ENCODE results near the gene BRK1. TPM values are rescaled to one million over a fixed set of nuclear protein-coding genes. Genes with fewer than 3 reads are reported as not detected.
"Not testable (repeated sequence)": the region's sequence is repeated elsewhere in the genome, so short reads cannot be mapped to it uniquely, and the experiment has no call there.

The BRK1 gene
- 156 and 202 TPM in 2 replicates for total RNA-seq

DNA sequence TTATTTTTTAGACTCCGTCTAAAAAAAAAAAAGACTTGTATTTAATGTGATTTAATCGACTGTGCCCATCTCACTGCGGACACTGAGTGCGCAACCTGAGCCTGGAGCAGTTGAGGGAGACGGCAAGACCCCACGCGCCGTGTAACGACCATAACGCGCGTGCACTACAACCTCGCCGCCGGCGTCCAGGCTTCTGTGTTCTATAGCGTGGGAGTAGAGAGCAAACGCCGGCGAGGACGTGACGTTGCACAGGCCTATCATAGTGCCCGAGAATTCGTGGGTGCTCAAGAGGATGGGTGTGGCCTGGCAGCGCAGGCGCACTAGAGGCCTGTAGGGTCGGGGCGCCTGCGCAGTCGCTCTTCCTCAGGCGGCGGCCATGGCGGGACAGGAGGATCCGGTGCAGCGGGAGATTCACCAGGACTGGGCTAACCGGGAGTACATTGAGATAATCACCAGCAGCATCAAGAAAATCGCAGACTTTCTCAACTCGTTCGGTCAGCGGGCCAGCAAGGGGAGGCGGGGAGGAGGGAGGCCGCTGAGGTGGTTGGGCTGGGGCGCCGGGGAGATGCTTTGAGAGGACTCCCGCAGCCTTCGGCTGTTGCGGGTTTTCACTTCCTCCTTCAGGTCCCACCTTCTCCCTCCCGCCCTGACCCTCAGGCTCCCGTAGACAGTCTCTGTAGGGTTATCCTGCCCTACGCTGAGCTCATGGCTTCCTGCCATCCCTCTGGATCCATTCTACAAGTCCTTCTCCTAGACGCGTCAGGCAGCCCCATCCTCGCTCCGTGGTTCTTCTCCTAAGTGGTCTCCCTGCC is at the start of gene BRK1:
Gene BRK1 (plus strand): TSS at position 350 of the 812 bp plus-strand sequence. CDS start 27 bp downstream, at position 377.
- DNase-seq (ENCODE audit: extremely low read depth, low read depth, low spot score) = peak; percentile 84

DNA sequence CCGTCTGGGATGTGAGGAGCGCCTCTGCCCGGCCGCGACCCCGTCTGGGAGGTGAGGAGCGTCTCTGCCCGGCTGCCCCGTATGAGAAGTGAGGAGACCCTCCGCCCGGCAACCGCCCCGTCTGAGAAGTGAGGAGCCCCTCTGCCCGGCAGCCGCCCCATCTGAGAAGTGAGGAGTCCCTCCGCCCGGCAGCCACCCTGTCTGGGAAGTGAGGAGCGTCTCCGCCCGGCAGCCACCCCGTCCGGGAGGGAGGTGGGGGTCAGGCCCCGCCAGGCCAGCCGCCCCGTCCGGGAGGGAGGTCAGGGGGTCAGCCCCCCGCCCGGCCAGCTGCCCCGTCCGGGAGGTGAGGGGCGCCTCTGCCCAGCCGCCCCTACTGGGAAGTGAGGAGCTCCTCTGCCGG is 45.4 kb upstream of the BRK1 start:
- not testable (repeated sequence) for DNase-seq (ENCODE audit: extremely low read depth, low read depth, low spot score)

DNA sequence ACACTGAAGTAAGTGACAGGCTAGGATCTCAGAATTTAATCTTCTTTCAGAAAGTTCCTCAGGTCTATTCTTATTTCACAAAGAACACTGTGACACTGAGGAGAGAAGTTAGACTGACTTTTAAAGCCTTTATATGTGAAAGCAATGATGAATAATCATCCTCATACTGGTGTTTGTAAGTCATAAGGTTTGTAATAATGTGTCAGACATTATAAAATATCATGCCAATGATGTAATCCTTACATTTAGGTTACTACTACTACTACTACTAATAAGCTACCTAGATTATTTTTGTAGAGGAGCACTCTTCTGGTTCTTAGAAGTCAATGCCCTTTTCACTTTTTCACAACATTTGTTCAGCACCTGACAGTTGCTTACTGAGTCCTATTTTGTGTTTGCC is 40.8 kb upstream of the BRK1 start:
- DNase-seq (ENCODE audit: extremely low read depth, low read depth, low spot score) = no peak

- DNase-seq (ENCODE audit: extremely low read depth, low read depth, low spot score) = no peak
Observed at GRCh38 chr3:10081871-10082270, 33.6 kb upstream of the BRK1 start.

- no peak for DNase-seq (ENCODE audit: extremely low read depth, low read depth, low spot score)
Observed at GRCh38 chr3:10085738-10086137, 29.7 kb upstream of the BRK1 start.

GRCh38 chr3:10088256-10088655 is 27.2 kb upstream of the BRK1 start:
- DNase-seq (ENCODE audit: extremely low read depth, low read depth, low spot score) = no peak

DNA sequence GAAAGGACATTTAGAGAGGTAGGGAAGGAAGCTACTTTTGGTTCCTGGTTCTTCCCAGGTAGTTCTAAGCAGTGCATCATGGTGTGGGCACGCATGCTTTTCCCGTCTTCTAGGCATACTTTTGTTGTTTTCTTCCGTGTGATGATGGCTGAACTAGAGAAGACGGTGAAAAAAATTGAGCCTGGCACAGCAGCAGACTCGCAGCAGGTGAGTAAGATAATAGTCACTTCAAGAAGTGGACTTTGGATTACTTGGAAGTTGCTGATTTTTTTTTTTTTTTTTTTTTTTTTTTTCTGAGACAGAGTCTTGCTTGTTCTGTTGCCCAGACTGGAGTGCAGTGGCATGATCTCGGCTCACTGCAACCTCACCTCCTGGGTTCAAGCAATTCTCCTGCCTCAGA is 25.3 kb upstream of the BRK1 start:
- DNase-seq (ENCODE audit: extremely low read depth, low read depth, low spot score) = no peak

DNA sequence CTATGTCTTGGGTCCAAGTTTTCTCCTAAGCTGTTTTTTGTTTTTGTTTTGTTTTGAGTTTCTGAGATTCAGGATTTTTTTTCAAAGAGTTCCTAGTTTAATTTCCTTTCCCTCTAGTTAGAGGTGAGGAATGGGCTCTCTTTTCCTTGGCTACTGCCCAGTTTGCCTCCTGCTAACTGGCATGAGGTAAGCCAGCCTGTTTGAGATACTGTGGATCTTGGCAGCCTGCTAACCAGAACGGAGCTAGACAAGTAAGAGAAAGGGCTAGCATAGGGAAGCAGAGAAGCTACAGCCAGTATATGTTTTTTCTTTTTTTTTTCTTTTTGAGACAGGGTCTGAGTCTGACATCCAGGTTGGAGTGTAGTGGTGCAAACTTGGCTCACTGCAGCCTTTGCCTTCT is 24.7 kb upstream of the BRK1 start:
- not testable (repeated sequence) for DNase-seq (ENCODE audit: extremely low read depth, low read depth, low spot score)

DNA sequence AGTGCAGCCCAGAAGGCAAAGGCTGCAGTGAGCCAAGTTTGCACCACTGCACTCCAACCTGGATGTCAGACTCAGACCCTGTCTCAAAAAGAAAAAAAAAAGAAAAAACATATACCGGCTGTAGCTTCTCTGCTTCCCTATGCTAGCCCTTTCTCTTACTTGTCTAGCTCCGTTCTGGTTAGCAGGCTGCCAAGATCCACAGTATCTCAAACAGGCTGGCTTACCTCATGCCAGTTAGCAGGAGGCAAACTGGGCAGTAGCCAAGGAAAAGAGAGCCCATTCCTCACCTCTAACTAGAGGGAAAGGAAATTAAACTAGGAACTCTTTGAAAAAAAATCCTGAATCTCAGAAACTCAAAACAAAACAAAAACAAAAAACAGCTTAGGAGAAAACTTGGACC is 24.1 kb upstream of the BRK1 start:
- DNase-seq (ENCODE audit: extremely low read depth, low read depth, low spot score) = not testable (repeated sequence)

GRCh38 chr3:10093678-10094077 is 21.8 kb upstream of the BRK1 start:
- DNase-seq (ENCODE audit: extremely low read depth, low read depth, low spot score) = no peak

- no peak for DNase-seq (ENCODE audit: extremely low read depth, low read depth, low spot score)
Observed at GRCh38 chr3:10099041-10099440, 16.4 kb upstream of the BRK1 start.

- no peak for DNase-seq (ENCODE audit: extremely low read depth, low read depth, low spot score)
Observed at GRCh38 chr3:10106919-10107318, 8.6 kb upstream of the BRK1 start.

DNA sequence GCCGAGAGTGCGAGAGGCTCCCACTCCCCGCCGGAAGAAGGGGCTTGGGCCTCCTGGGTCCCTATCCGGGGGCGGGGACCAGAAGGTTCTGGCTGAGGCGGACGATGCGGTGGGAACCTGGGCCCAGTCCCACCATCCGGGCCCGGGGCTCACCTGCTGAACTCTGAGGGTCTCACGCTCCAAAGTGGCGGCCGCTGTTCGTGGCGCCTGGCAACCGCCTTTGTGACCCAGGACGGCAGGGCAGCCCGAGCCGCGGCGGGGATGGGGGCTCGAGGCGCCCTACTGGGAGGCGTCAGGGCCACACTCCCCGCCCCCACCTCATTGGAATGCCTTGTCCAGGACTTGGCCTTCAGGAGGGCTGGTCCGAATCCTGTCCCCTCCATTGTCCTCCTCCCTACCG is 7.4 kb upstream of the BRK1 start, which contains the start of gene FANCD2OS:
Gene FANCD2OS (minus strand): TSS at position 165 of the 400 bp plus-strand sequence. CDS start 3,481 bp downstream, outside the sequence.
- DNase-seq (ENCODE audit: extremely low read depth, low read depth, low spot score) = no peak

DNA sequence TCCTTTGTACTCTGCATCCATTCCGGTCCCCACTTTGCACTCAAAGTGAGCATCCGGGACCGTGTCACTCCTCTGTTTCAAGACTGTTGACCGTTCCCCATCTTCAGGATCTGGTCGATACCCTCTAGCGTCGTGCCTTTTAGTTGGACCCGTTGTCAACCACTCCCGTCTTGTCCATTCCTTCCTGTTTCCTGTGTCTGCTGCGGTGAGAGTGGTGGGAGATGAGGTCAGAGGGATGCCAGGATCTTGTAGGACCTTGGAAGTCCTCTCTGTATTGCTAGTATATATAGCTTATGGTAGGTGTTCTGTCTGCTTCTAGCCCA is 624 bp downstream of the BRK1 start:
- no peak for DNase-seq (ENCODE audit: extremely low read depth, low read depth, low spot score)

DNA sequence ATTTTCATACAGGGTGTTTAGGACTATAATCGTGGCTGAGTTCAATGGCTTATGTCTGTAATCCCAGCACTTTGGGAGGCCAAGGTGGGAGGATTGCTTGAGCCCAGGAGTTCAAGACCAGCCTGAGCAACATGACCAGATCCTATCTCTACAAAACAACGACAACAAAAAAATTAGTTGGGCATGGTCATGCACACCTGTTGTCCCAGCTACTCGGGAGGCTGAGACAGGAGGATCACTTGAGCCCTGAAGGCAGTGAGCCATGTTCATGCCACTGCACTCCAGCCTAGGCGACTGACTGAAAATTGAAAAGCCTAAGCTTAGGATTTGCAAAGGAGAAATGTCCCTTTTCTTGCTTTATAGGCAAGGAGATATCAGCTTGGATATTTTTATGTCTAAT is 1.5 kb downstream of the BRK1 start:
- no peak for DNase-seq (ENCODE audit: extremely low read depth, low read depth, low spot score)

GRCh38 chr3:10119376-10119775 is 3.9 kb downstream of the BRK1 start:
- DNase-seq (ENCODE audit: extremely low read depth, low read depth, low spot score) = no peak

- DNase-seq (ENCODE audit: extremely low read depth, low read depth, low spot score) = no peak
Observed at GRCh38 chr3:10121064-10121463, 5.6 kb downstream of the BRK1 start.

GRCh38 chr3:10122724-10123123 is 7.2 kb downstream of the BRK1 start:
- no peak for DNase-seq (ENCODE audit: extremely low read depth, low read depth, low spot score)

DNA sequence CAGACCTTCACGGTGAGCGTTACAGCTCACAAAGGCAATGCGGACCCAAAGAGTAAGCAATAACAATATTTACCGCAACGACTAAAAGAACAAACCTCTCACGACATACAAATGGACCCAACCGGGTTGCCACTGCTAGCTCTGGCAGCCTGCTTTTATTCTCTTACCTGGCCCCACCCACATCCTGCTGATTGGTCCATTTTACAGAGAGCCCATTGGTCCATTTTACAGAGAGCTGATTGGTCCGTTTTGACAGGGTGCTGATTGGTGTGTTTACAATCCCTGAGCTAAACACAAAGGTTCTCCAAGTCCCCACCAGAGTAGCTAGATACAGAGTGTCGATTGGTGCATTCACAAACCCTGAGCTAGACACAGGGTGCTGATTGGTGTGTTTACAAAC is 20.4 kb downstream of the BRK1 start:
- not testable (repeated sequence) for DNase-seq (ENCODE audit: extremely low read depth, low read depth, low spot score)

- DNase-seq (ENCODE audit: extremely low read depth, low read depth, low spot score) = no peak
Observed at GRCh38 chr3:10136426-10137005, 21.0 kb downstream of the BRK1 start.

DNA sequence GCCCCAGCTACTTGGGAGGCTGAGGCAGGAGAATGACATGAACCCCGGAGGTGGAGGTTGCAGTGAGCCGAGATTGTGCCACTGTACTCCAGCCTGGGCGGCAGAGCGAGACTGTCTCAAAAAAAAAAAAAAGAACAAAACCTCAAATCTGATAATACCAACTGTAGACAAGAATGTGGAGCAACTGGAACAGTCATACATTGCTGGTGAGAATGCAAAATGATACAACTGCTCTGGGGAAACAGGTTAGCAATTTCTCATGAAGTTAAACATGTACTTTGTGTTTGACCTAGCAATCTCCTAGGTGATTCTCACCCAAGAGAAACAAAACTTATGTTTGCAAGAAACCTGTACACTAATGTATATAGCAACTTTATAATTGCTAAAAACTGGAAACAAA is 21.7 kb downstream of the BRK1 start:
- DNase-seq (ENCODE audit: extremely low read depth, low read depth, low spot score) = no peak

GRCh38 chr3:10140996-10141546 is 25.6 kb downstream of the BRK1 start:
- DNase-seq (ENCODE audit: extremely low read depth, low read depth, low spot score) = no peak
